PFSK-1 (cell line): Measurements from ENCODE around the gene RBCK1.

Experiments used
- POLR2AphosphoS5 ChIP-seq: IDR thresholded peaks from 2 replicates; pipeline ENCODE4 v1.6.1; 2012; ENCODE audit warnings: low read depth, mild to moderate bottlenecking, control low read depth, low read length, moderate library complexity
- REST ChIP-seq, 2 experiments: IDR thresholded peaks; 2 replicates each; pipeline versions ENCODE4 v1.6.1 to v1.8.0; 2011 to 2012; ENCODE audit warnings: low read depth in 2 of 2, low read length in 2 of 2, control low read depth in 1 of 2, inconsistent platforms in 1 of 2, mild to moderate bottlenecking in 1 of 2, moderate library complexity in 1 of 2; ENCODE audit not compliant: insufficient read depth in 1 of 2
- SIN3A ChIP-seq: IDR thresholded peaks from 2 replicates; pipeline ENCODE4 v1.6.1; 2012; ENCODE audit warnings: mild to moderate bottlenecking, low read length, moderate library complexity, borderline replicate concordance; ENCODE audit not compliant: insufficient read depth
- TAF1 ChIP-seq: IDR thresholded peaks from 2 replicates; pipeline ENCODE4 v1.6.1; 2012; ENCODE audit warnings: low read length, control low read depth, borderline replicate concordance; ENCODE audit not compliant: insufficient read depth

DNA sequence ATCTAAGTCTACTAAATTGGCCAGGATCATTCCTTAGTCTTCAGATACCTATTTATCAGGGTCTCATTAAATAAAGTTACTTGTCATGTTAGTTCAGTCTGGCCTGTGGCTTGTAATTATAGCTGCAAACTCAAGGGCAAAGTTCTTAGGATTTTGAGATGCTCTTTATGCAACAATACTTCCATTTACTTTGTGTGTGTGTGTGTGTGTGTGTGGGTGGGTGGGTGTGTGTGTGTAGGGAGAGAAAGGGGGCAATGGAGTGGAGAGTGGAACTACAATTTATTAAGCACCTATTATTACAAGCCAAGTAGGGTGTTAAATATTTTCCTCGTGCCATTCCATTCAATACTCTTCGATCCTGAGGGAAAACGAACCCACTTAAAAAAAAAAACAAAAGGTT lies 71.9 kb downstream of the RBCK1 start:
- TF ChIP-seq TAF1 (no peak), SIN3A (no peak), POLR2AphosphoS5 (no peak), REST (IDR thresholded peaks at IDR 0.05; ENCODE audit: insufficient read depth in 1 of 2, low read depth in 2 of 2, low read length in 2 of 2) (no peak)
